OCI-LY1 (cell line): ENCODE data around the gene HOOK2.
"Not testable (repeated sequence)": the region's sequence is repeated elsewhere in the genome, so short reads cannot be mapped to it uniquely, and the experiment has no call there.

Source experiments
- H2AFZ ChIP-seq: fragments of 200-600 bp; sonication (generic), shearing (Covaris generic); 2 replicates; pipeline ENCODE4 v1.6.0; 2014; ENCODE audit warnings: antibody characterized with exemption, mild to moderate bottlenecking, low read length
- H3F3A ChIP-seq: fragments of 200-600 bp; sonication (generic), shearing (Covaris generic); 2 replicates; pipeline ENCODE4 v1.6.0; 2014; ENCODE audit warnings: mild to moderate bottlenecking, antibody characterized with exemption, low read length, moderate library complexity; ENCODE audit not compliant: insufficient read depth
- H3K27ac ChIP-seq: fragments of 200-600 bp; sonication (generic); 2 replicates; pipeline ENCODE4 v1.5.1; 2014; ENCODE audit warnings: low read length, mixed run types, mild to moderate bottlenecking, low read depth; ENCODE audit not compliant: poor library complexity, severe bottlenecking
- H3K27me3 ChIP-seq: fragments of 200-600 bp; sonication (generic); 2 replicates; pipeline ENCODE4 v1.6.0; 2014; ENCODE audit warnings: antibody characterized with exemption, mild to moderate bottlenecking, low read length, moderate library complexity; ENCODE audit not compliant: insufficient read depth
- H3K36me3 ChIP-seq: fragments of 200-600 bp; sonication (generic); 2 replicates; pipeline ENCODE4 v1.6.1; 2014; ENCODE audit warnings: mild to moderate bottlenecking, antibody characterized with exemption, low read length, moderate library complexity, mixed read lengths; ENCODE audit not compliant: insufficient read depth
- H3K4me1 ChIP-seq: fragments of 200-600 bp; sonication (generic); 2 replicates; pipeline ENCODE4 v1.5.1; 2014; ENCODE audit warnings: mild to moderate bottlenecking, low read length, moderate library complexity; ENCODE audit not compliant: insufficient read depth, severe bottlenecking
- H3K4me2 ChIP-seq: fragments of 200-600 bp; sonication (generic), shearing (Covaris generic); 2 replicates; pipeline ENCODE4 v1.6.1; 2014; ENCODE audit warnings: low read length
- H3K4me3 ChIP-seq: fragments of 200-600 bp; sonication (generic); 2 replicates; pipeline ENCODE4 v1.5.1; 2014; ENCODE audit warnings: low read length, low read depth, mild to moderate bottlenecking, mixed read lengths; ENCODE audit not compliant: poor library complexity, severe bottlenecking
- H3K79me2 ChIP-seq: fragments of 200-600 bp; shearing (Covaris generic); 2 replicates; pipeline ENCODE4 v1.6.1; 2016; ENCODE audit warnings: mixed run types, low read length, mixed read lengths; ENCODE audit not compliant: insufficient read depth
- H3K9ac ChIP-seq: fragments of 200-600 bp; sonication (generic), shearing (Covaris generic); 2 replicates; pipeline ENCODE4 v1.6.1; 2014; ENCODE audit warnings: mild to moderate bottlenecking, low read length, mixed read lengths
- H3K9me2 ChIP-seq: fragments of 200-600 bp; sonication (generic), shearing (Covaris generic); 2 replicates; pipeline ENCODE4 v1.6.1; 2014; ENCODE audit warnings: low read depth, mild to moderate bottlenecking, low read length, mixed read lengths
- H3K9me3 ChIP-seq: fragments of 200-600 bp; shearing (Covaris generic); 2 replicates; pipeline ENCODE4 v1.6.1; 2014; ENCODE audit warnings: low read length, mixed read lengths
- H4K20me1 ChIP-seq: fragments of 200-600 bp; sonication (generic), shearing (Covaris generic); 2 replicates; pipeline ENCODE4 v1.6.0; 2016; ENCODE audit warnings: mild to moderate bottlenecking, low read length; ENCODE audit not compliant: insufficient read depth
- CTCF ChIP-seq: fragments of 200-600 bp; sonication (generic), shearing (Covaris generic); IDR thresholded peaks from 2 replicates; pipeline ENCODE4 v1.5.1; 2017; ENCODE audit warnings: mild to moderate bottlenecking, antibody characterized with exemption, low read length, moderate library complexity, mixed read lengths
- EZH2 ChIP-seq: fragments of 200-600 bp; sonication (generic), shearing (Covaris generic); IDR thresholded peaks from 2 replicates; pipeline ENCODE4 v1.8.0; 2017; ENCODE audit warnings: borderline replicate concordance, mixed run types, mild to moderate bottlenecking, antibody characterized with exemption, low read length, moderate library complexity, mixed read lengths

HOOK2 gene

DNA sequence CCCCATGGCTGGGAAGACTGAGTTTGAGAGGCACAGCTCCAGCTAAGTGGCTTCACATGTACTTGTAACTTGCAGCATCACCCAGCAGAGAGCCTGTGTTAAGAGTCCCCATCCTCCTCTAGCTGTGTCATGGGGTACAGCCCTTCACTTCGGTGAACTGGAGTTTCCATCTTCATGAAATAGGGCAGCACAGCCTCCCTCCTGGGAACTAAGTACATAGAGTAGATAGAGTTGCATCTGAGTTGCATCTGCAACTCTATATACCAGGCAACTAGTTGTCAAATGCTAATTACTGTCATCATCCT lies 25.1 kb upstream of the HOOK2 start:
- no peaks in the 10 kb centered on the region for H3K9me2 ChIP-seq
- no peaks in the 10 kb centered on the region for H3K79me2 ChIP-seq
- H3K36me3 ChIP-seq = peaks cover 16% of the 10 kb centered on the region; the same call in 1 of the 2 replicates
- H3K27me3 ChIP-seq = no peaks in the 10 kb centered on the region
- no peak for TF ChIP-seq EZH2
- TF ChIP-seq CTCF = no peak
- no peak overlapping the region for H2AFZ ChIP-seq
- H3K27ac ChIP-seq = peak overlapping the region; percentile 50
- no peaks in the 10 kb centered on the region for H4K20me1 ChIP-seq
- H3K9me3 ChIP-seq = no peaks in the 10 kb centered on the region
- no peaks in the 10 kb centered on the region for H3F3A ChIP-seq
- peak overlapping the region; percentile 74 for H3K4me2 ChIP-seq
- H3K4me3 ChIP-seq = peak overlapping the region; percentile 97
- peaks cover 29% of the 10 kb centered on the region for H3K4me1 ChIP-seq
- H3K9ac ChIP-seq = peak overlapping the region; percentile 98

DNA sequence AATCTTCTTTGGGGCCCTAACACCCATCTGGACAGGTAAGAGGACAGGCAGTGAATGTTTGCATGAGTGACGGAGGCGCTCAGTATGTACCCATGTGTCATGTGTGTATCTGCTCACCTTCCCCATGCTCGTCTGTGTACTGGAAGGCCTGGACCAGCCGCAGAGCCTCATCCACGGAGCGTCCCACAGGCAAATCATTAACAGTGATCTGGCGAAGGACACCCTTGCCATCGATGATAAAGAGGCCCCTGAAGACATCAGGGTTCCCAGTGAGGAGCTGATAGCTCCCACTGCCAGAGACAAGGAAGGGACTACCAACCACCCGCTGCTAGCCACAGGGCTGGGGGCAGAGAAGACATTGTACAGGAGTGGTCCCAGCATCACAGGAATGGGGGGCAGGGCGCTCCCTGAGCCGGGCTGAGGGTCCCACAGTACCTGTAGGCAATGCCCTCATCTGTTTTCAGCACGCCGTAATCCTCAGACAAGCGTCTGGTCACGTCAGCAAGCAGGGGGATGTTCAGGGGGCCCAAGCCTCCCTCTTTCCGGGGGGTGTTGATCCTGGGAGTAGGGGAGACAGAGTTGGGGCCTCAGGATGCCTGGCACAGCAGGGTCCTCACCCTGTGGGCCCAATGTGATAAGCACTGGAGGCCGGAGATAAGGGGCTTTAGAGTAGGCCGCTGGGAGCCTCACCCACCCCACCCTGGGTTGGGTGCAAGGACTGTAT lies 24.6 kb upstream of the HOOK2 start:
- H3K4me1 ChIP-seq = peaks cover 29% of the 10 kb centered on the region

GRCh38 chr19:12797607-12798006 lies 22.3 kb upstream of the HOOK2 start:
- not testable (repeated sequence) for H3F3A ChIP-seq, H3K27me3 ChIP-seq, H3K4me2 ChIP-seq, H4K20me1 ChIP-seq, H3K9me3 ChIP-seq, H3K9ac ChIP-seq, H2AFZ ChIP-seq, H3K79me2 ChIP-seq, H3K4me3 ChIP-seq, H3K9me2 ChIP-seq, H3K27ac ChIP-seq
- peaks cover 16% of the 10 kb centered on the region; the same call in 1 of the 2 replicates for H3K36me3 ChIP-seq
- H3K4me1 ChIP-seq = peaks cover 37% of the 10 kb centered on the region

More for the DNA sequence above, 24.6 kb upstream of the HOOK2 start:
- peak overlapping the region; percentile 50 for H3K27ac ChIP-seq
- H3K27me3 ChIP-seq = no peaks in the 10 kb centered on the region
- TF ChIP-seq CTCF (no peak), EZH2 (no peak)
- no peaks in the 10 kb centered on the region for H3F3A ChIP-seq
- H3K4me3 ChIP-seq = peak overlapping the region; percentile 97
- no peaks in the 10 kb centered on the region for H3K79me2 ChIP-seq
- H3K9me3 ChIP-seq = no peaks in the 10 kb centered on the region
- no peaks in the 10 kb centered on the region for H4K20me1 ChIP-seq
- no peaks in the 10 kb centered on the region for H3K9me2 ChIP-seq
- H3K36me3 ChIP-seq = peaks cover 16% of the 10 kb centered on the region; the same call in 1 of the 2 replicates
- H2AFZ ChIP-seq = no peak overlapping the region
- H3K4me2 ChIP-seq = peak overlapping the region; percentile 74
- H3K9ac ChIP-seq = peak overlapping the region; percentile 98; the same call in 1 of the 2 replicates

- H3K4me3 ChIP-seq = no peak overlapping the region
- H3K9me3 ChIP-seq = no peaks in the 10 kb centered on the region
- no peaks in the 10 kb centered on the region for H3K79me2 ChIP-seq
- peaks cover 33% of the 10 kb centered on the region for H3K4me1 ChIP-seq
- H4K20me1 ChIP-seq = no peaks in the 10 kb centered on the region
- H3K9ac ChIP-seq = no peak overlapping the region
- no peaks in the 10 kb centered on the region for H3F3A ChIP-seq
- H3K27ac ChIP-seq = no peak overlapping the region
- H3K27me3 ChIP-seq = no peaks in the 10 kb centered on the region
- H3K9me2 ChIP-seq = no peaks in the 10 kb centered on the region
- no peak for TF ChIP-seq EZH2
- TF ChIP-seq CTCF = no peak
- peaks cover 16% of the 10 kb centered on the region; the same call in 1 of the 2 replicates for H3K36me3 ChIP-seq
- H2AFZ ChIP-seq = no peak overlapping the region
- no peak overlapping the region for H3K4me2 ChIP-seq
Observed at GRCh38 chr19:12797141-12797587, 21.8 kb upstream of the HOOK2 start.
